GM19452 (cell line): ENCODE results near the gene NXN.
"Not testable (repeated sequence)": the region's sequence is repeated elsewhere in the genome, so short reads cannot be mapped to it uniquely, and the experiment has no call there.

Source experiments
- ATAC-seq: cut with Tn5 transposase; IDR thresholded peaks from one replicate; pipeline ENCODE4 v1.9.1; 2021; ENCODE audit not compliant: unreplicated experiment

NXN gene

GRCh38 chr17:980406-981291 lies 1.1 kb upstream of the NXN start:
- ATAC-seq, result no peak

- no peak for ATAC-seq
Measured at GRCh38 chr17:979212-979538, 401 bp downstream of the NXN start.

DNA sequence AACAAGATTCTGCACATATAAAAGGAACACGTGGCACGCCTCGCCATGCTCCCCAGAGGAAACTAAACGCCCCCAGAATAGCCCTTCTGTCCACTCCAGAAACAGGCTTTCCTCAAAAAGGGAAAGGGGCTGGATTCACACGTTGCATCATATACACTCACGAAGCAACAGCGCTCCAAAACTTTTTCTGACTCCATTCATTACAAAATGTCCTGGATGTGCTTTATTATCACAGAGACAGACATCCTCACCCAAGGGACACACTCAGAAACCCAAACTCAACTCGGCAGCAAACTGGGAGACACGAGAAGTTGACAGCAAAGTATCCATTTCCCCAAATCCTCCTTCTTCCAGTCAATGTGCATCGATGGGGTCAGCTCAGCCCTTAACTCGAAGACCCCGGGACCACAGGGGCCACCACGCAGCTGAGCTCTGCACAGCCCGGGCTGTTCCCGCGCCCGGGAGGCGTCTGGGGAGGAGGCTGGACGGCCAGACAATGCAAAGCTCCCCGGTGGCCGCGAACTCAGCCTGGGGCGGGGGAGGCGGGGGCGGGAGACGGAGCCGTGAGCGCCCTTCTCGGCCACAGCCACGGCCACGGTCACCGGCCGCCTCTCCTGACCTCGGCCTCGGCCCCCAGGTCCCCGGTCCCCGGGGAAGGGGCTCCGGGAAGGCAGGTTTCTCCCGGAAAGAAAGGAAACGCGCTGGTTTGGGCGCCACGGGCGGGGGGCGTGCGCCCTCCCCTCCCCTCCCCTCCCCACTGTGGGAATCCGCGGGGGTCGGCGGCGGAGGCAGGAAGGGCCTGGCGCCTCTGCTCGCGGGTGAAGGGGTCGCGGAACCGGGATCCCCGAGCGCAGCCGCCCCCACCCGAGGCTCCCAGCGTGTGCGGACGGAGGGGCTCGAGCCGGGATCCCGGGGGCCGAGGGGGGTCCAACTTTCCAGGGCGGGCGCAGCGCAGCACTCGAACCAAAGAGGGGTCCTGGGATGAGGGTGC lies 1.2 kb downstream of the NXN start:
- no peak for ATAC-seq

GRCh38 chr17:977166-977565 lies 2.4 kb downstream of the NXN start:
- no peak for ATAC-seq

DNA sequence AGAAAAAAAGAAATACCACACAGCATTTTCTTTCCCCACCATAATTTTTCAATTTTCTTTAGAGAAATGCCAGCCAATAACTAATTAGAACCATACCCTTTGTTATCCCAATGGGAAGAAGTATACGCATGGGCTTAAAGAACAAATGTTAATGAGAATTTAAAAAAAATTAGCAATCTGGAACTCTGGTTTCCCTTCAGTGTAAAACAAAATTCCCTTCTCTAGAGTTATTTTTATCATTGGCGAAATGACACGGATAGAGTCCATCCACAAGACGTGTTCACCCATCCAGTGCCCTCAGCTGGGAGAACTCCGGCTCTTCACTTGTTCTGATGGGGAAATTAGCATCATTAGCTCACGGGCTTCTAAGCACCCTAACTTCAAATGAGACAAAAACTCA lies 3.3 kb downstream of the NXN start:
- ATAC-seq, result no peak

GRCh38 chr17:975371-975915 lies 4.1 kb downstream of the NXN start:
- no peak for ATAC-seq

DNA sequence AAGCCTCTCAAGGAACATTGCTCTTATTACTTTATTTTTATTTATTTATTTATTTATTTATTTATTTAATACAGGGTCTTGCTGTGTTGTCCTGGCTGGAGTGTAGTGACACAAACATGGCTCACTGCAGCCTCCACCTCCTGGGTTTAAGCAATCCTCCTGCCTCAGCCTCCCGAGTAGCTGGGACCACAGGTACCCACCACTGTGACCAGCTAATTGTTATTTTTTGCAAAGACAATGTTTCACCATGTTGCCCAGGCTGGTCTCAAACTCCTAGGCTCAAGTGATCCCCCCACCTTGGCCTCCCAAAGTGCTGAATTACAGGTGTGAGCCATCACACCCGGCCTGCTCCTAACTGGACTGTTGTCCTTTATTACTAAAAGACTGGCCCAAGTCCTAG lies 4.8 kb downstream of the NXN start:
- ATAC-seq, result not testable (repeated sequence)

DNA sequence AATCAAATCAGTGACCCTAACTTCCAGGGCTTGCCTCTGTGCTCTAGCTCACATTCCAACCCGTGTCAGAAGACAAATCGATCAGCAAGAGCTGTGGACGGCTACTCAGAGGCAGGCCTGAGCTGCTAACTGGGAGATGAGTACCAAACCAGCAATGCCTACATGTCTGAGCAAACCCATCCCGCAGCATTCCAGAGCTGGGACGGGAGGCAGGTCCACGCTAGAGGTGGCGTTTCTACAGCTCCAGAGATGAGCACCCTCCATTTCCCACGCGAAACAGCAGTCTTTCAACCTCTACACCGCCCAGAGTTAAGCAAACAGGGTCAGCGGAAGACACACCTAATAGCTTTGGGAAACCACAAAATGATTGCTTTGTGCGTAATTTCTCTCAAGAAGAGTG lies 6.5 kb downstream of the NXN start:
- no peak for ATAC-seq

DNA sequence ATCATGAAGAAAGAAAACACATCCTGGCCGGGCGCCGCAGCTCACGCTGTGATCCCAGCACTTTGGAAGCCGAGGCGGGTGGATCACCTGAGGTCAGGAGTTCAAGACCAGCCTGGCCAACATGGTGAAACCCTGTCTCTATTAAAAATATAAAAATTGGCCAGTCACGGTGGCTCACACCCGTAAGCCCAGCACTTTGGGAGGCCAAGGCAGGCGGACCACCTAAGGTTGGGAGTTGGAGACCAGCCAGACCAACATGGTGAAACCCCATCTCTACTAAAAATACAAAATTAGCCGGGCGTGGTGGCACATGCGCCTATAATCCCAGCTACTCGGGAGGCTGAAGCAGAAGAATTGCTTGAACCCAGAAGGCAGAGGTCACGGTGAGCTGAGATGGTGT lies 7.7 kb downstream of the NXN start:
- not testable (repeated sequence) for ATAC-seq

DNA sequence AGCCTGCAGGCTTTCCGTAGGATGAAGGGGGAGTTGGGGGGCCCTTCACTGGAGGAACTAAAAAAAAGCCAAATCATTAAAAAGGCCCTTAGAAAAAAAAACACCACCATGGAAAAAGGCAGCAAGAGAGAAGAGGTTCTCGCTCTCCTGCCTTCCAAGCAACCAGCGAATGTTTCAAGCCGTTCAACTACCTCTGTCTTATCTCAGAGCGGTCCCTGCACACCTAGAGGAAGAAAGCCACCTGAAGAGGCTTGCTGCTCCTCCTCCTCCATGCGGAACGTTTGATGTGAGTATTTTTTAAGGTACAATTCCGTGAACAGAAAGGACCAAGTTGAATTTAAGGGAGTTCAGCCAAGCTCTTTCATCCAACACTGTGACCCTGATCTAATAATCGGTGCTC lies 9.2 kb downstream of the NXN start:
- ATAC-seq, result no peak

GRCh38 chr17:969811-970355 lies 9.7 kb downstream of the NXN start:
- ATAC-seq, result no peak

GRCh38 chr17:968812-969730 lies 10.5 kb downstream of the NXN start:
- no peak for ATAC-seq

- ATAC-seq, result no peak
Measured at GRCh38 chr17:967122-967521, 12.5 kb downstream of the NXN start.

GRCh38 chr17:965311-965989 lies 14.1 kb downstream of the NXN start:
- no peak for ATAC-seq

- no peak for ATAC-seq
Measured at GRCh38 chr17:964876-965275, 14.7 kb downstream of the NXN start.

DNA sequence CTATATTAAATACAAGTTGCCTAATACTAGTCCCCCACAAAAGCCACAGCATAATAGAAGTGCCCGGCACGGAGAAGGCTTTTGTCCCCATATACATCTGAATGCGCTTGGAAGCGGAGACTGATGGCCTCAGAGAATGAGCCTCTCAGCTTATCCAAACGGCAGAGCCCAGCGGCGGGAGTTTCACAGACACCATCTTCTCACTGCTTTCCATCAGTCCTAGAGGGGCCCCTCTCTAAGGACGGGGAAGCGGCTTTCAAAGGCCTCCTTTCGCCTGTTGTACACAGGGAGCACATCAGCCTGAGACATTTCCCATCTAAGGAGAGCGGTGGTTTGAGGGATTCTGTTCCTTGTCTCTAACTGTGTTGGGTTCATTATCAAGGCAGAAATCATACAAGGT lies 16.9 kb downstream of the NXN start:
- ATAC-seq, result no peak

GRCh38 chr17:962166-962565 lies 17.4 kb downstream of the NXN start:
- no peak for ATAC-seq

DNA sequence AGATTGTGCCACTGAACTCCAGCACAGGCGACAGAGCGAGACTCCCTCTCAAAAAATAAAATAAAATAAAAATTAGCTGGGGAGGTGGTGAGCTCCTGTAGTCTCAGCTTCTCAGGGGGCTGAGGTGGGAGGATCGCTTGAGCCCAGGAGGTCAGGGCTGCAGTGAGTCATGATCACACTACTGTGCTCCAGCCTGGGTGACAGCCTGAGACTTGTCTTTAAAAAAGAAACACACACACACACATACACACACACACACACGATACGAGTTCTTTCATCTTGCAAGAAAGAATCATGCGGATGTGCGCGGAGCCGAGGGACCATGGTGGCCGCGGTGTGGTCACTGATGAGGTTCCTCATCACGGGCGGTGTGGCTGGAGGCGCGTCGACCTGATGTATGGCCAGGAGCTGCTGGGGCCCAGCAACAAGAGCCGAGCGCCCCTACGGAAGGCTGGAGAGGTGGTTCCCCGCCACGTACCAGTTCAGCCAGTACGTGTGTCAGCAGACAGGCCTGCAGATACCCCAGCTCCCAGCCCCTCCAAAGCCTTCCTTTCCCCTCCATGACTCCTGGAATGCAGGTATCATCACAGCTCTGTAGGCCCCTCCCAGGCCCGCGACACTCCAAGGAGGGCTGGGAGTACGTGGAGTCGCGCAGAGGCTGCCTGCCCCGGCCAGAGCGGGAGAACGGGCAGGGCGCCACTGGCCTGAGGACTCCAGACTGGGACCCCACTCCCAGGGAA lies 20.7 kb downstream of the NXN start:
- no peak for ATAC-seq

DNA sequence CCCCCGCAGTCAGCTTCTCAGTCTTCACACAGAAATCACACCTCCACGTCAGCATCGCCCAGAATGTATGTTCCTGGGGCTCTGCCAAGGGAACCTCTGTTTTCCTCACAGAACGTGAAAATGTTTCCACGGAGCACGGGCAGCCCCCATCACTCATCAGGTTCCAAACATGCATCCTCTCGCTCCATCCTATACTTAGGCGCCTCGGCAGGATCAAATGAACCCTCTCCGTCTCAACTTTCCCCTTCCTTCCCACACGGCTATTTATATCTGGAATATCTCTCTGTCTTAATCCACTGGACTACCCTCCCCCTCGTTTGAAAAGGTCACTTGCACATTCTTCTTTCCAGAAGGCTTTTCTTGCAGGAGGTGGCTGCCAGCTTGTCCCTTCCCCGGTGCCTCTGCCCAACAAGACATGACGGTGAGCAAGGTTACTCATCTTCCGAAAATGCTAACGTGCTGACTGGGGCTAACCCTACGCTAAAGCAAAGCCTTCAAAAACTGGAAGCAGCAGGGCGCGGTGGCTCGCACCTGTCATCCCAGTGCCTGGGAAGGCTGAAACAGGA lies 21.6 kb downstream of the NXN start:
- ATAC-seq, result no peak
